ENCODE data around the gene GPATCH2L.

The GPATCH2L gene

GRCh38 chr14:76236172-76237130, 84.7 kb downstream of the GPATCH2L start:
- no peak for TF ChIP-seq CTCF (IDR thresholded peaks at IDR 0.05; ENCODE audit: insufficient read depth, low read length, poor library complexity, severe bottlenecking)
- TF ChIP-seq EZH2phosphoT487 (conservative IDR thresholded peaks at IDR 0.05; ENCODE audit: low read length): no peak
- no peaks in the 10 kb centered on the region for H3K27me3 ChIP-seq (ENCODE audit: low read length)
- H3K27ac ChIP-seq (ENCODE audit: low read depth, low read length): no peak overlapping the region
- no peaks in the 10 kb centered on the region for H3F3A ChIP-seq (ENCODE audit: insufficient read depth)
- no peaks in the 10 kb centered on the region for H3K9me2 ChIP-seq (replicated peaks; ENCODE audit: insufficient read depth, low read length)
- no peaks in the 10 kb centered on the region for H3K36me3 ChIP-seq (ENCODE audit: low read length)
- H4K20me1 ChIP-seq (ENCODE audit: low read depth, low read length): no peaks in the 10 kb centered on the region
- no peaks in the 10 kb centered on the region for H3K9me3 ChIP-seq (ENCODE audit: insufficient read depth, low read length)
- H3K4me2 ChIP-seq (ENCODE audit: low read depth, low read length, poor library complexity, severe bottlenecking): no peak overlapping the region
- H3K4me3 ChIP-seq (ENCODE audit: insufficient read depth, low read length, poor library complexity, severe bottlenecking): no peak overlapping the region
- H2AFZ ChIP-seq (ENCODE audit: low read depth, low read length, severe bottlenecking): no peak overlapping the region
- no peak overlapping the region for H3K9ac ChIP-seq (ENCODE audit: low read length)
- no peaks in the 10 kb centered on the region for H3K79me2 ChIP-seq (ENCODE audit: insufficient read depth, low read length)

- no peaks in the 10 kb centered on the region for H4K20me1 ChIP-seq (ENCODE audit: low read depth, low read length)
Measured at GRCh38 chr14:76237349-76237990, 85.7 kb downstream of the GPATCH2L start.

GRCh38 chr14:76245097-76245496, 93.4 kb downstream of the GPATCH2L start:
- no peak overlapping the region for H3K4me2 ChIP-seq (ENCODE audit: low read depth, low read length, poor library complexity, severe bottlenecking)
- no peak overlapping the region for H3K27ac ChIP-seq (ENCODE audit: low read depth, low read length)
- no peaks in the 10 kb centered on the region for H3K27me3 ChIP-seq (ENCODE audit: low read length)
- no peaks in the 10 kb centered on the region for H4K20me1 ChIP-seq (ENCODE audit: low read depth, low read length)
- no peak overlapping the region for H3K9ac ChIP-seq (ENCODE audit: low read length)
- no peaks in the 10 kb centered on the region for H3K9me3 ChIP-seq (ENCODE audit: insufficient read depth, low read length)
- no peak overlapping the region for H2AFZ ChIP-seq (ENCODE audit: low read depth, low read length, severe bottlenecking)
- H3K4me3 ChIP-seq (ENCODE audit: insufficient read depth, low read length, poor library complexity, severe bottlenecking): no peak overlapping the region
- H3F3A ChIP-seq (ENCODE audit: insufficient read depth): no peaks in the 10 kb centered on the region
- no peaks in the 10 kb centered on the region for H3K36me3 ChIP-seq (ENCODE audit: low read length)
- TF ChIP-seq EZH2phosphoT487 (conservative IDR thresholded peaks at IDR 0.05; ENCODE audit: low read length) (no peak), CTCF (IDR thresholded peaks at IDR 0.05; ENCODE audit: insufficient read depth, low read length, poor library complexity, severe bottlenecking) (no peak)
- H3K79me2 ChIP-seq (ENCODE audit: insufficient read depth, low read length): no peaks in the 10 kb centered on the region
- H3K9me2 ChIP-seq (replicated peaks; ENCODE audit: insufficient read depth, low read length): no peaks in the 10 kb centered on the region

More at GRCh38 chr14:76237349-76237990, 85.7 kb downstream of the GPATCH2L start:
- H3K27me3 ChIP-seq (ENCODE audit: low read length): no peaks in the 10 kb centered on the region
- no peak overlapping the region for H3K27ac ChIP-seq (ENCODE audit: low read depth, low read length)
- H3K9me3 ChIP-seq (ENCODE audit: insufficient read depth, low read length): no peaks in the 10 kb centered on the region
- no peak overlapping the region for H3K9ac ChIP-seq (ENCODE audit: low read length)
- no peaks in the 10 kb centered on the region for H3F3A ChIP-seq (ENCODE audit: insufficient read depth)
- no peak overlapping the region for H2AFZ ChIP-seq (ENCODE audit: low read depth, low read length, severe bottlenecking)
- H3K79me2 ChIP-seq (ENCODE audit: insufficient read depth, low read length): no peaks in the 10 kb centered on the region
- no peak overlapping the region for H3K4me2 ChIP-seq (ENCODE audit: low read depth, low read length, poor library complexity, severe bottlenecking)
- no peak overlapping the region for H3K4me3 ChIP-seq (ENCODE audit: insufficient read depth, low read length, poor library complexity, severe bottlenecking)
- H3K36me3 ChIP-seq (ENCODE audit: low read length): no peaks in the 10 kb centered on the region
- H3K9me2 ChIP-seq (replicated peaks; ENCODE audit: insufficient read depth, low read length): no peaks in the 10 kb centered on the region
- TF ChIP-seq EZH2phosphoT487 (conservative IDR thresholded peaks at IDR 0.05; ENCODE audit: low read length) (no peak), CTCF (IDR thresholded peaks at IDR 0.05; ENCODE audit: insufficient read depth, low read length, poor library complexity, severe bottlenecking) (no peak)

All from SU-DHL-6 (cell line).